WI38 (cell line): ENCODE data around the gene DRD2.

ENCODE experiments used
- H3K4me3 ChIP-seq: 2 replicates; pipeline ENCODE4 v1.5.1; 2011; ENCODE audit warnings: low read depth, mild to moderate bottlenecking, control low read depth, low read length
- TF ChIP-seq, protein P1 (sequence below): IDR thresholded peaks from 2 replicates; pipeline ENCODE4 v1.5.1; 2012; ENCODE audit warnings: low read depth, mild to moderate bottlenecking, control low read depth, low read length

Gene DRD2

DNA sequence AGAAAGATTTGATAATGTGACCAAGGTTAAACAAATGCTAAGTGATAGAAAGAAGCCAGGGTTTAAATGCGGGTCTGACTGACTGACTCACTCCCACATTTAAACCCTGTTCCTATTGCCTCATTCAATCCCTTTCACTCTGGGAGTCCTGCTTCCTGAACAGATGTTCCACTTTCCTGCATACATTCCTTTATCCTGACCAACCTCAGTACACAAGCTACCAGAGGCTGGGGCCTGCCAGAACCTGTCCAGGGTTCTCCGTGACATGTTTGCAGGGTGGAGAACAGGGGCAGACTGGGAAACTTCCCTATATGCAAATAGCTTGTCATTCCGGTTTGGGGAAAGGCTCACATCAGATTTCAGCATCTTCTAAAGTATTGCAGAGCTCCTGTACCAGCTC is 90.6 kb downstream of the DRD2 start:
- TF ChIP-seq, protein P1, sequence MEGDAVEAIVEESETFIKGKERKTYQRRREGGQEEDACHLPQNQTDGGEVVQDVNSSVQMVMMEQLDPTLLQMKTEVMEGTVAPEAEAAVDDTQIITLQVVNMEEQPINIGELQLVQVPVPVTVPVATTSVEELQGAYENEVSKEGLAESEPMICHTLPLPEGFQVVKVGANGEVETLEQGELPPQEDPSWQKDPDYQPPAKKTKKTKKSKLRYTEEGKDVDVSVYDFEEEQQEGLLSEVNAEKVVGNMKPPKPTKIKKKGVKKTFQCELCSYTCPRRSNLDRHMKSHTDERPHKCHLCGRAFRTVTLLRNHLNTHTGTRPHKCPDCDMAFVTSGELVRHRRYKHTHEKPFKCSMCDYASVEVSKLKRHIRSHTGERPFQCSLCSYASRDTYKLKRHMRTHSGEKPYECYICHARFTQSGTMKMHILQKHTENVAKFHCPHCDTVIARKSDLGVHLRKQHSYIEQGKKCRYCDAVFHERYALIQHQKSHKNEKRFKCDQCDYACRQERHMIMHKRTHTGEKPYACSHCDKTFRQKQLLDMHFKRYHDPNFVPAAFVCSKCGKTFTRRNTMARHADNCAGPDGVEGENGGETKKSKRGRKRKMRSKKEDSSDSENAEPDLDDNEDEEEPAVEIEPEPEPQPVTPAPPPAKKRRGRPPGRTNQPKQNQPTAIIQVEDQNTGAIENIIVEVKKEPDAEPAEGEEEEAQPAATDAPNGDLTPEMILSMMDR, result no peak
- no peak overlapping the region for H3K4me3 ChIP-seq

DNA sequence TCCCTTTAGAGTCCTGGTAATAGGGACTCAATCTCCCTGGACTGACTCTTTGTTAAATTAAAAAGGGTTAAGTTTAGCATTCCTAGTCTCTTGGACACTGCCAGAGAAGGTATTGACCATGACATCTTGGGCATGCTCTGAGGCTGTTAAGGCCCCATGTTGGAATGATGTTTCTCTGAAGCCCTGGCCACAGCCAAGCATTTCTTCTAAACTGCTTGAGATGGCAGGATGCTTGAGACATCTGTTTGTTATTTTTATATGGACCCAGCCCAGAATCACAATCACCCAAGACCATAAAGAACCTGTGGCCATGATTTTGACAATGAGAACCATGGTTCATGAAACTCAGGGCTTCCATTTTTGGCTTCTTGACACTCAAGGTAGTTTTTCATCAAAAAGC is 93.1 kb downstream of the DRD2 start:
- no peak overlapping the region for H3K4me3 ChIP-seq
- TF ChIP-seq, protein P1, result no peak

DNA sequence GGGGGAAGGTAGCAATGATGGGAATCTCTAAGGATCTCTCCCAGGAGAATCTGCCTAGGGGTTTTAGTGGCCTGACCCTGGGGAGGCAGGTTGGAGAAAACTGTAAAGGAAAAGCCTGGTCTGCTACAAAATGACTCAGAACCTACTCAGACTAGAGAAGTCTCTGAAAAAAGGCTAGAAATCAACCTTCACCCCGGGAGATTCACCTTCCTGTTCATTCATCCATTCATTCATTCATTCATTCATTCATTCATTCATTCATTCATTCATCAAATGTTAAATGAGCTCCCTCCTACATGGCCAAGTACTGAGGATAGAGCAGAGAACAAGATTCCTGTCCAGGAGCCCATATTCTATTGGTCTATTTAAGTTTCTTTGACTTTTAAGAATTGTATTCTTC is 96.5 kb downstream of the DRD2 start:
- TF ChIP-seq, protein P1, result no peak

DNA sequence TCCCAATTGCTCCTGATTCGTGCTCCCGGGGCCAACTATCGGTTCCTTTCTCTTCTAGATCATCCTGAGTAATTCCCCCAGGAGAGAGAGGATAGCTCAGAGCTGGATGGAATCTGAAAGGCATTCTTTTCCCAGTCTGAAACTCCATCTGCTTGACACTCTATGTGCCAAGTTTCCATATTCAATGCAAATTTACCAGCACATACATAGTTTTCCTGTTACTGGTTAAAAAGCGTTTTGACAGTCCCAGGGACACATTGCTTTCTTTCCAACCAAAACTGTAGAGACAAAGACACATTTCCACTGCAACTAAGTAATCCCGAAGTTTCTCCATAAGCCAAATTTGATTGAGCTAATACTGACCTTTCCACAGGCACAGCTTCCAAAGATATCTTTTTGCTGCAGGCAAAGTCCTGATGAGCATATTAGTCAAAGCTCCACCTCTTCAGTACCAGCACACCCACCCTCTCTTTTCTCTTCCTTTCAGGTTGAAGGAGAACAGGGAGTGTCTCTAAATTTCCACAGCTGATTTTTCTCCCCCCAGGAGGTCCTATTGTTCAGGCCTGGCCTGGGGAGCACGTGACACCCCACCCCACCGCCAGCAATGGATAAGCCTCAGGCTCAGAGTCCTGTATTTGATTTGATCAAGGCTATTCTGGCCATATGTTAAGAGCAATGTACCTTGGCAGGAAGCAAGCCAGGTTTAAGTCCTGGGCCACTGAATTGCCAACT is 97.4 kb downstream of the DRD2 start:
- TF ChIP-seq, protein P1, result no peak
- H3K4me3 ChIP-seq, result no peak overlapping the region

More for the DNA sequence above, 96.5 kb downstream of the DRD2 start:
- no peak overlapping the region for H3K4me3 ChIP-seq

DNA sequence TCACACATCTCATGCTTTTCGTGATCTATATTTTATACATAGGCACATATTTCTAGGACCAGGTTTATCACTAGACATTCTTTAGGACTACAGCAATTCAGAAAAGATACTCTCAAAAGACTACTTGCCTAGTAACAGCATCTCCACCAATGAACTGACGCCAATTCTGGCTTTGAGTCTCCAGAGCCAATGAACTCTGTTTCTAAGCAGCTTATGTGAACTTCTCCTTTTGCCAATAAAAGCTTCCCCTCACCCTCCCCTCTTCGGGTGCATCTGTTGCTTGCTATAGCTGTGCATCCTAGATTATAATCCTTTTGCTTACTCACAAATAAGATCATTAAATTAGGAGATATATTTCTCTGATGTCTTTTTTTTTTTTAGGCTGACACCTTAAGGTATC is 99.0 kb downstream of the DRD2 start:
- TF ChIP-seq, protein P1, result no peak
- H3K4me3 ChIP-seq, result no peak overlapping the region

DNA sequence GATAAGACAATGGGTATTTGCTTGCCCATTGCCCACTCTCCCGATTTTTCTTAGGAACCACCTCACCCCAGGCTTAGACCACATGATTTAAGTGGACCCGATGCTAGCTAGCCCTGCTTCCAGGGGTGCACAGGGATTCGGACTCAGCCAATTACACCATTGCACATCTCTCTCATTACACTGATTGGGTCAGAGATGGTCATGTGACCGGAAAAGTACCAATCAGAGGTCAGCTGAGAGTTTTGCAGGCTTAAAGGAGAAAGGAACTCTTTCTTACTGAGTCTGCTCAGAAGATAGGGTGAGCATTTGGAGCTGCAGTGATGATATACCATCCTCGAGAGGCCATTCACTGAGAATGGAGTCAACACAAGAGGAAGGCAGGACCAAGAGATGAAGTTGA is 99.8 kb downstream of the DRD2 start:
- TF ChIP-seq, protein P1, result no peak
- H3K4me3 ChIP-seq, result no peak overlapping the region

DNA sequence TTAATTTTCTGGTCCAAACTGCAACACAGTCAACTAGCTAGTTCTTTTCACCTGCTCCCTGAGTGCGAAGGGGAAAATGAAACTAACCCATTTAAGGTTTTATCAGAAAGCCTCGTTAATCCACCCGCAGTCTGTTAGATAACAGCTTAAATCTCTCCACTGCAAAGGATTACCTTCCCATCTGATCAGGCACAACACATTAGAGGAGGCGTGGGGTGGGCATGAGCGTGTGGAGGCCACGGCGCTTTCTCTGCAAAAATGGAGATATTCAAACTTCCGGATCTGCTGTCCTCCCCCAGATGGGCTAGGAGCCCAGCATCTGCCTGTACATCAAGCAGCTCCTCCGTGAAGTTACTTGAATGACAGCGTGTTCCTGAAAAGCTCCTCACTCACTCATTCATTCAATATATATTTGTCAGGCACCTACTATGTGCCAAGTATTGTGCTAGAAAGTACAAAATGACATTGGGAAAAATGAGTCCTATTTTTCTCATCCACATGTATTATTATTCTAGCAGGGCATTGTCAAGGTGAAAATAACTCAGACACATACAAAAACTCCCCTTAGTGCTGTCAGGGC is 101.1 kb downstream of the DRD2 start:
- TF ChIP-seq, protein P1, result no peak
- H3K4me3 ChIP-seq, result no peak overlapping the region
